Urinary bladder (tissue), 4 donors: ENCODE data around the gene CDK10. TPM values are rescaled to one million over a fixed set of nuclear protein-coding genes. Genes with fewer than 3 reads are reported as not detected.
A peak's percentile ranks its signal among the peaks of the same experiment; 100 is the strongest.

Experiments used
- DNase-seq: peaks from one replicate; pipeline ENCODE4 v3.0.0-alpha.2; 2015; ENCODE audit errors: extremely low spot score
- H3K27ac ChIP-seq: one replicate; pipeline ENCODE4 v1.5.1; 2013; ENCODE audit warnings: low read depth, mild to moderate bottlenecking, moderate library complexity
- H3K36me3 ChIP-seq: one replicate; pipeline ENCODE4 v1.6.1; 2013; ENCODE audit warnings: mild to moderate bottlenecking, moderate library complexity; ENCODE audit not compliant: insufficient read depth
- H3K4me1 ChIP-seq: one replicate; pipeline ENCODE4 v1.6.1; 2013; ENCODE audit warnings: mild to moderate bottlenecking, moderate library complexity; ENCODE audit not compliant: insufficient read depth
- H3K4me3 ChIP-seq: one replicate; pipeline ENCODE4 v1.5.1; 2013; ENCODE audit warnings: low read depth, low read length
- WGBS: extraction: QIAGEN DNeasy Blood & Tissue Kit; methylation state at CpG from one replicate; pipeline ENCODE4 v1.1.7; 2013; 5-methylcytosine and 5-hydroxymethylcytosine counted together
- polyA plus RNA-seq: library from polyadenylated mRNA; stranded (reverse); fragments of 200-250 nt; gene quantifications from one replicate; pipeline ENCODE4 v1.2.3, GENCODE V29; 2013
- total RNA-seq: library from RNA; depleted of rRNA; stranded (reverse); fragments of >200 nt; gene quantifications from one replicate; pipeline ENCODE4 v1.2.3, GENCODE V29; 2014
- donor health status: healthy with polysubstance abuse.
- donor health status: healthy.

The CDK10 gene, protein sequence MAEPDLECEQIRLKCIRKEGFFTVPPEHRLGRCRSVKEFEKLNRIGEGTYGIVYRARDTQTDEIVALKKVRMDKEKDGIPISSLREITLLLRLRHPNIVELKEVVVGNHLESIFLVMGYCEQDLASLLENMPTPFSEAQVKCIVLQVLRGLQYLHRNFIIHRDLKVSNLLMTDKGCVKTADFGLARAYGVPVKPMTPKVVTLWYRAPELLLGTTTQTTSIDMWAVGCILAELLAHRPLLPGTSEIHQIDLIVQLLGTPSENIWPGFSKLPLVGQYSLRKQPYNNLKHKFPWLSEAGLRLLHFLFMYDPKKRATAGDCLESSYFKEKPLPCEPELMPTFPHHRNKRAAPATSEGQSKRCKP
- 31.9 TPM for total RNA-seq
- 58.5 TPM for polyA plus RNA-seq

DNA sequence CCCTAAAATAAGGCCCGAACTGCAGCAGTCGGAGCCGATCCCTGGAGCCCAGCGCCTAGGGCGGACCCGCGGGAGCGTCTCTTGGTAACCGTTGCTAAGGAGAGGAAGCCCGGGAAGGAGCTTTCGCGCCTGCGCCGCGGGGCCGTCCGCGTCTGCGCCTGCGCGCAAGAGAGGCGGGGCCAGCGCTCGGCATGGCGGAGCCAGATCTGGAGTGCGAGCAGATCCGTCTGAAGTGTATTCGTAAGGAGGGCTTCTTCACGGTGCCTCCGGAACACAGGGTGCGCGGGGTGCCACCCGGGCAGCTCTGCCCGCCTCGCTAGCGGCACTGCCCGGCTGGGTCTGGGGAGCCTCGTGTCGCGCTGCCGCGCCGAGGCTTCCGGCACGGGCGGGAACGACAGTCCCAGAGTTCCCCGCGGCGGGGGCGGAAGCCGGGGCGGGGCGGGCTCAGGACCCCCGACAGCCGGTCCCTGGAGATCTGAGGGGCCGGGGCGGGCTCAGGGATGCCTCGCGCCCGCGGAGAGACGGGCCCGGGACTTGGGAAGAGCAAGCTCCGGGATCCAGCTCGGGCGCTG lies at the start of gene CDK10:
TSS of gene CDK10 (plus strand) at position 170 of the 572 bp plus-strand sequence. CDS start at position 192, 22 bp downstream.
- DNase-seq, result peak; percentile 62
- Histone ChIP-seq H3K4me1 (no peaks in the 10 kb centered on the region), H3K27ac (peak within 1 kb of the TSS; percentile 39), H3K36me3 (no peaks in the 10 kb centered on the region), H3K4me3 (peak within 1 kb of the TSS; percentile 64)
- under 1% methylated on average over 67 of the region's 67 CpGs for WGBS

DNA sequence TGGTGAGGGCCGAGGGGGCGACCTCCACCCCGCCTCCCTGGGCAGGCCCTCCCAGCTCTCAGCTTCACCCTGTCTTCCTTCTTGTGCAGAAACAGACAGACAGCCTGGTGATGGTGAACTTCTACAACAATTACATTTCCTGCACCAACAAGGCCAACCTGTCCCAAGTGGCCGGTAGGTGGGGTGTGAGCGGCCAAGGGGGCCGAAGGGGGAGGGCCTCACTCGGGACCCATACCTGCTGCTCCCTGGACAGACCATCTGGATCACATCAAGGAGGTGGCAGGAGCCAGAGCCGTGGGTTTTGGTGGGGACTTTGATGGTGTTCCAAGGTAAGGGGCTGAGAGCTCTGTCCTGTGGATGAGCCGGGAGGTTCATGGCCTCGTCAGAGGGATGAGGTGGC lies 49.1 kb upstream of the CDK10 start:
- H3K27ac ChIP-seq, result no peak overlapping the region
- H3K4me3 ChIP-seq, result no peak overlapping the region
- WGBS, result 62% methylated on average over 10 of the region's 10 CpGs
- no peak for DNase-seq
- no peaks in the 10 kb centered on the region for H3K4me1 ChIP-seq
- H3K36me3 ChIP-seq, result no peaks in the 10 kb centered on the region

DNA sequence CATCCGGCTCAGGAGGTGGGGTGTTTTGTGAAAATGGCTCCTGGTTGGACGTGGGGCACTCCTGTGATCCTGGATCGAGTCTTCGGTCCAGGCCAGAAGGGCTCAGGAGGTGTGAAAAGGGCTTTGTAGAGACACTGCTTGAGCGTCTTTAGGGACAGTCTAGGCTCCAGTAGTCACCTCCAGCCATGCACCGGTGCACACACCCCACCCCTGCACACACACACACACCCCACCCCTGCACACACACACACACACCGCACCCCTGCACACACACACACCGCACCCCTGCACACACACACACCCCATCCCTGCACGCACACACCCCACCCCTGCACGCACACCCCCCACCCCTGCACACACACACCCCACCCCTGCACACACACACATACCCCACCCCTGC lies 48.0 kb upstream of the CDK10 start:
- no peaks in the 10 kb centered on the region for H3K36me3 ChIP-seq
- DNase-seq, result no peak
- H3K4me1 ChIP-seq, result no peaks in the 10 kb centered on the region
- no peak overlapping the region for H3K27ac ChIP-seq
- 67% methylated on average over 10 of the region's 10 CpGs for WGBS
- no peak overlapping the region for H3K4me3 ChIP-seq

GRCh38 chr16:89639385-89639784 lies 47.1 kb upstream of the CDK10 start:
- no peak overlapping the region for H3K4me3 ChIP-seq
- 77% methylated on average over 6 of the region's 6 CpGs for WGBS
- DNase-seq, result no peak
- no peaks in the 10 kb centered on the region for H3K36me3 ChIP-seq
- no peaks in the 10 kb centered on the region for H3K4me1 ChIP-seq
- no peak overlapping the region for H3K27ac ChIP-seq

DNA sequence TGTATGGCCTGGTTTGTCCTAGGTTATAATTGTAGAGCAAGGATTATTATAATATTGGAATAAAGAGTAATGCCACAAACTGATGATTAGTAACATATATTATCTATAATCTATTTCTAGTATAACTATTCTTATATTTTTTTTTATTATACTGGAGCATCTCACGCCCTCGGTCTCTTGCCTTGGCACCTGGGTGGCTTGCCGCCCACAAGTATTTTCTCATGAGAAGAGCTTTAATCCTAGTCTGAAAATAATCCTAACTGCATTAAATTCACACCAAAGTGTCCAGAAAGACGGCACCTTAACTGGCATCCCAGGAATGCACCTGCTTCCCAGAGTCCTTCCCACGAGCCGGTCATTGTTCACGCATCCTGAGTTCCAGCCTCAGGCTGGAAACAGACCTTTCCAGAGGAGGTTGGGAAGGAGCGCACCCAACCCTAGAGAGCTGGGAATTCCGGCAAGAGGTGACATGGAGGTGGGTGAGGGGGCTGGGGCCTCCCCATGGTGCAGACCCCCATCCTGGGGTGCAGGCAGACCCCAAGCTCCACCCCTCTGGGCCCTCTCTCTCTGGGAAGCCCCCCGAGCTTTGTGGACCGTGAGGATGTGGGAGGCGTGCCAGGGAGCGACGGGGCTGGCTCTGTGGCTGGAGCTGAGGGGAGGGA lies 44.9 kb upstream of the CDK10 start:
- no peak for DNase-seq
- WGBS, result 43% methylated on average over 14 of the region's 14 CpGs
- H3K4me3 ChIP-seq, result no peak overlapping the region
- no peaks in the 10 kb centered on the region for H3K36me3 ChIP-seq
- H3K27ac ChIP-seq, result no peak overlapping the region
- no peaks in the 10 kb centered on the region for H3K4me1 ChIP-seq

GRCh38 chr16:89642574-89642973 lies 43.9 kb upstream of the CDK10 start:
- no peaks in the 10 kb centered on the region for H3K4me1 ChIP-seq
- H3K4me3 ChIP-seq, result no peak overlapping the region
- 84% methylated on average over 13 of the region's 13 CpGs for WGBS

GRCh38 chr16:89643769-89644300 lies 42.7 kb upstream of the CDK10 start:
- 72% methylated on average over 14 of the region's 14 CpGs for WGBS
- no peak for DNase-seq
- Histone ChIP-seq H3K4me3 (no peak overlapping the region), H3K4me1 (no peaks in the 10 kb centered on the region), H3K27ac (no peak overlapping the region), H3K36me3 (no peaks in the 10 kb centered on the region)

More at GRCh38 chr16:89642574-89642973, 43.9 kb upstream of the CDK10 start:
- no peak for DNase-seq
- Histone ChIP-seq H3K27ac (no peak overlapping the region), H3K36me3 (no peaks in the 10 kb centered on the region)

DNA sequence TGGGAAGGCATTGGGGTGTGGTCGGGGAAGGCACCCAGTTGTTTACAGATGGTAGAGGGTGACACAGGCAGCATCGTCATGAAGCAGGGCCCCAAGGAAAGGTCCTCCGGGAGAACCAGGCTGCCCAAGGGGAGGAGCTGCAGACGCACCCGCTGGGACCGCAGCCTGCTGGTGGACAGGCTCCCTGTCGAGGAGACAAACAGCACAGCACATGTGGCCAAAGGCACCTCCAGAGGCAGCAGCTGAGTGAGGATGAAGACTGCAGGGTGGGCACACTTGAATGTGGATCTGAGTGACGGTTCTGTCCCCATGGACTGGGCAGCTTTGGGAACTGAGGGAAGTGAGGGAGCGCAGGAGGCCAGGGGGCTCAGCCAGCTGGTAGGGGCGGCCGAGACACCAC lies 41.4 kb upstream of the CDK10 start:
- 78% methylated on average over 11 of the region's 11 CpGs for WGBS
- no peaks in the 10 kb centered on the region for H3K4me1 ChIP-seq
- no peak for DNase-seq
- no peak overlapping the region for H3K4me3 ChIP-seq
- H3K27ac ChIP-seq, result no peak overlapping the region
- no peaks in the 10 kb centered on the region for H3K36me3 ChIP-seq

DNA sequence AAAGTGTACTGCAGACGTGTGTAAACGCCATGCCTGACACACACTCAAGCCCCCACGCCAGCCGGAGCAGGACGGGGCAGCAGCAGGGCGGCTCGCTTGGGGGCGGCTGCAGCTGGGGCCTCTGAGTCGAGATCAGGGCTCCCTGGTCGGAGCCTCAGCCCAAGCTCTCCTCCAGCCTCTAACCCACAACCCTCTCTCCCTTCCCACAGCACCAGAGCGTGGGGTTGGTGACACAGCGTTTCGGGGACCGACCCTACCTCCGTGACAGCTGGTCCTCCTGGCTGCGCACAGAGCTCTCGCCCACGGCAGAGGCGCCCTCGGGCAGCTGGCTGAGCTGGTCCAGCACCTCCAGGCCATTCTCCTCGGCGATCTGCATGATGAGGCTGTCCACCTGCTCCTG lies 40.2 kb upstream of the CDK10 start:
- H3K36me3 ChIP-seq, result no peaks in the 10 kb centered on the region
- no peak overlapping the region for H3K4me3 ChIP-seq
- WGBS, result 95% methylated on average over 22 of the region's 22 CpGs
- DNase-seq, result no peak
- no peak overlapping the region for H3K27ac ChIP-seq
- no peaks in the 10 kb centered on the region for H3K4me1 ChIP-seq

GRCh38 chr16:89646906-89647305 lies 39.6 kb upstream of the CDK10 start:
- no peak for DNase-seq
- Histone ChIP-seq H3K4me3 (no peak overlapping the region), H3K36me3 (no peaks in the 10 kb centered on the region), H3K4me1 (no peaks in the 10 kb centered on the region), H3K27ac (no peak overlapping the region)
- WGBS, result 91% methylated on average over 12 of the region's 12 CpGs

- 92% methylated on average over 15 of the region's 15 CpGs for WGBS
- Histone ChIP-seq H3K27ac (no peak overlapping the region), H3K36me3 (no peaks in the 10 kb centered on the region), H3K4me3 (no peak overlapping the region), H3K4me1 (no peaks in the 10 kb centered on the region)
- no peak for DNase-seq
Observed at GRCh38 chr16:89651584-89651983, 34.9 kb upstream of the CDK10 start.

GRCh38 chr16:89653656-89654295 lies 32.7 kb upstream of the CDK10 start:
- H3K4me3 ChIP-seq, result no peak overlapping the region
- H3K4me1 ChIP-seq, result no peaks in the 10 kb centered on the region
- no peak overlapping the region for H3K27ac ChIP-seq
- DNase-seq, result no peak
- 87% methylated on average over 10 of the region's 10 CpGs for WGBS
- no peaks in the 10 kb centered on the region for H3K36me3 ChIP-seq

- Histone ChIP-seq H3K4me3 (no peak overlapping the region), H3K4me1 (no peaks in the 10 kb centered on the region), H3K36me3 (no peaks in the 10 kb centered on the region), H3K27ac (no peak overlapping the region)
- WGBS, result 92% methylated on average over 10 of the region's 10 CpGs
- no peak for DNase-seq
Observed at GRCh38 chr16:89655062-89655643, 31.3 kb upstream of the CDK10 start.
